Transverse colon (tissue), 4 donors: Measurements from ENCODE around the gene TLE7.

Experiments
- CTCF ChIP-seq, 5 experiments: fragments of 200-600 bp in 3 of 5; fragments of 450-650 bp in 2 of 5; sonication (generic) in 3 of 5; IDR thresholded peaks; 1 replicate in 2 of 5; 2 replicates in 3 of 5; pipeline ENCODE4 v1.5.1; 2016 to 2017; ENCODE audit warnings: antibody characterized with exemption in 5 of 5, inconsistent platforms in 3 of 5, mild to moderate bottlenecking in 2 of 5, moderate library complexity in 1 of 5
- EP300 ChIP-seq: sonication (generic); formaldehyde crosslinking; IDR thresholded peaks from one replicate; pipeline ENCODE4 v1.6.1; 2017; ENCODE audit warnings: antibody characterized with exemption, low read depth
- POLR2AphosphoS5 ChIP-seq, 3 donors: sonication (generic); formaldehyde crosslinking; IDR thresholded peaks; one replicate each; pipeline ENCODE4 v1.6.1; 2016; ENCODE audit warnings: antibody characterized with exemption in 3 of 3

GRCh38 chr16:71410146-71410545, 31.7 kb downstream of the TLE7 start:
- TF ChIP-seq CTCF (IDR thresholded peaks at IDR 0.05) (no peak), POLR2AphosphoS5 (IDR thresholded peaks at IDR 0.05) (no peak), EP300 (no peak)
